AML-193 (cell line): ENCODE measurements around the gene LMF2.
A peak's percentile ranks its signal among the peaks of the same experiment; 100 is the strongest.
"Not testable (repeated sequence)": the region's sequence is repeated elsewhere in the genome, so short reads cannot be mapped to it uniquely, and the experiment has no call there.

Experiments used
- DNase-seq, 2 experiments: peaks; one replicate each; lab custom pipeline; 2025; lab: John Stamatoyannopoulos, UW

Gene LMF2

GRCh38 chr22:50535113-50535512 lies 27.6 kb upstream of the LMF2 start:
- DNase-seq = no peak

- DNase-seq = not testable (repeated sequence)
These were observed 26.6 kb upstream of the LMF2 start for GRCh38 chr22:50533856-50534711.

DNA sequence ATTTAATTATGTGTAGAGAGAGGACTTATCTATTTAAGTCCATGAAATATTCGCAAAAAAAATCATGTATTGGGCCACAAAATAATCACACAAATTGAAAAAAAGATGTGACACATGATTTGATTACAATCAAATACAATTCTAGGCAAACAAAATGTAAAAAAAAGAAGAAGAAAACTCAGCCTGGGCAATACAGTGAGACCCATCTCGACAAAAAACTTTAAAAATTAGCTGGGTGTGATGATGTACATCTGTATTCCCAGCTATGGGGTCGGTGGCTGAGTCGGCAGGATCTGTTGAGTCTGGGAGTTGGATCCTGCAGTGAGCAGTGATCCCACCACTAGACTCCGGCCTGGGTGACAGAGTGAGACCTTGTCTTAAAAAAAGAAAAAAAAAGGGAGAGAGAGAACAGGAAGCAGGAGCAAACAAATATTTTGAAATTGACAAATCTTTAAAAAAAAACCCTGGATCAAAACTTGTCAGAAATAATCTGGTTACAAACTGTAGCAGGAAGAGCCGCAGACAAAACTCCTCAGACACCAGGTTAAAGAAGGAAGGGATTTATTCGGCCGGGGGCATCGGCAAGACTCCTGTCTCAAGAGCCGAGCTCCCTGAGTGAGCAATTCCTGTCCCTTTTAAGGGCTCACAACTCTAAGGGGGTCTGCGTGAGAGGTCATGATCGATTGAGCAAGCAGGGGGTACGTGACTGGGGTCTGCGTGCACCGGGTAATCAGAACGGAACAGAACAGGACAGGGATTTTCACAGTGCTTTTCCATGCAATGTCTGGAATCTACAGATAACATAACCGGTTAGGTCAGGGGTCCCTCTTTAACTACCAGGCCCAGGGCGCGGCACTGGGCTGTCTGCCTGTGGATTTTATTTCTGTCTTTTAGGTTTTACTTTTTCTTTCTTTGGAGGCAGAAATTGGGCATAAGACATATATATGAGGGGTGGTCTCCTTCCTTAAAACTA lies 25.6 kb upstream of the LMF2 start:
- DNase-seq = no peak

GRCh38 chr22:50531962-50532674 lies 24.6 kb upstream of the LMF2 start:
- no peak for DNase-seq

- no peak for DNase-seq
These were observed 24.1 kb upstream of the LMF2 start for GRCh38 chr22:50531546-50531961.

DNA sequence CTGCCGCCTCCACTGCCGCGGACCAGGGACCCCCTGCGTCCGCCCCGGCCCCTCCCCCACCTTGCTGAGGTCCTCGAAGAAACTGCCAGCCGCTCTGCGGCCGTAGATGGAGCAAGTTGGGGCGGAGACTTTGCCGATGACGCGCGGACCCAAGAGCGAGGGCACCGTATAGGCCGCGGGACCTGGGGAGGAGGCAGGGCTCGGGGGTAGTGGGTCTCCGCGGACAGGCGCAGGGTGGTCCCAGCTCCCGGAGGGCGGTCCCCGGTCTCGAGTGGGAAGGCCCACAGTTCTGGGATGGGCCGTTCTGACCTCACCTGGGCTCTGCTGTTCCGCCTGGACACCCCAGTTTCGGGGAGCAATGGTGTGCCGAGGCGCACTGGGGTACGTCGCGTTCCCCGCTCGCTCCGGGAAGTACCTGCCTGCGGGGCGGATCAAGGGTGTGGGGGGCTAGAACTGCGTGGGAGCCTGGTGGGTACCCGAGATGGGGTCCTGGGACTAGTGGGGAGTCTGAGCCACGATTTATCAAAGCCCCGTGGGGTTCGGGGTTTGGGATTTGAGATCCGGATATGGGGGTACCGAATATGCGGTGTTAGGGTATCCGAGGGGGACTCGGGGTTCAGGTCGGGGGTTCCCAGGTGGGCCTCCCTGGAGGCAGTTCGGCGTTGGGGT lies 23.5 kb upstream of the LMF2 start:
- DNase-seq = no peak

- no peak for DNase-seq
These were observed 23.0 kb upstream of the LMF2 start for GRCh38 chr22:50530580-50530876.

GRCh38 chr22:50529897-50530579 lies 22.5 kb upstream of the LMF2 start, which contains the start of gene TYMP:
Gene TYMP, minus strand, starts transcription at chr22:50530012. Its CDS starts 303 bp downstream, at chr22:50529709.
- DNase-seq = no peak

GRCh38 chr22:50529416-50529896 lies 22.0 kb upstream of the LMF2 start:
- no peak for DNase-seq

GRCh38 chr22:50528682-50529415 lies 21.3 kb upstream of the LMF2 start:
- no peak for DNase-seq

DNA sequence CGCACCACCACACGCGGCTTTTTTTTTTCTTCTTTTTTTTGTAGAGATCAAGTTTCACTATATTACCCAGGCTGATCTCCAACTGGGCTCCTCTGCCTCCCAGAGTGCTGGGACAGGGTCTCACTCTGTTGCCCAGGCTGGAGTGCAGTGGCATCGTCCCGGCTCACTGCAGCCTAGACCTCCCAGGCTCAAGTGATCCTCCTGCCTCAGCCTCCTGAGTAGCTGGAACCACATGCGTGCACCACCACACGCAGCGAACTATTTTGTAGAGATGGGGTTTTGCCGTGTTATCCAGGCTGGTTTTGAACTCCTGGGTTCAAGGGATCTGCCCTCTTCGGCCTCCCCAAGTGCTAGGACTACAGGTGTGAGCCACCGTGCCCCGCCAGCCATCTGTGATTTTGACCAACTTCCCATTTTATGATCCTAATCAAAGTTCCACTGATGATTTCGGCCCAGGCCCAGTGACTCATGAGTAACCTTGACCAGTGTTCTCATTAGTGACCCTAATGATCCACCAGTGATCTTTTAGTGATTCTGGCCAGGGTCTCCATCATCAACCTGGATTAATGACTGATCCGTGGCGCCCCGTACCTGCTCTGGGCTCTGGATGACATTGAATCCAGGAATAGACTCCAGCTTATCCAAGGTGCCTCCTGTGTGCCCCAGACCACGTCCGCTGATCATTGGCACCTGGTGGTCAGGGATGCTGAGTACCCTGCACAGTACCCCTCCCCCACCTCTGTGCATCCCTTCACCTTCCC lies 20.6 kb upstream of the LMF2 start:
- no peak for DNase-seq

DNA sequence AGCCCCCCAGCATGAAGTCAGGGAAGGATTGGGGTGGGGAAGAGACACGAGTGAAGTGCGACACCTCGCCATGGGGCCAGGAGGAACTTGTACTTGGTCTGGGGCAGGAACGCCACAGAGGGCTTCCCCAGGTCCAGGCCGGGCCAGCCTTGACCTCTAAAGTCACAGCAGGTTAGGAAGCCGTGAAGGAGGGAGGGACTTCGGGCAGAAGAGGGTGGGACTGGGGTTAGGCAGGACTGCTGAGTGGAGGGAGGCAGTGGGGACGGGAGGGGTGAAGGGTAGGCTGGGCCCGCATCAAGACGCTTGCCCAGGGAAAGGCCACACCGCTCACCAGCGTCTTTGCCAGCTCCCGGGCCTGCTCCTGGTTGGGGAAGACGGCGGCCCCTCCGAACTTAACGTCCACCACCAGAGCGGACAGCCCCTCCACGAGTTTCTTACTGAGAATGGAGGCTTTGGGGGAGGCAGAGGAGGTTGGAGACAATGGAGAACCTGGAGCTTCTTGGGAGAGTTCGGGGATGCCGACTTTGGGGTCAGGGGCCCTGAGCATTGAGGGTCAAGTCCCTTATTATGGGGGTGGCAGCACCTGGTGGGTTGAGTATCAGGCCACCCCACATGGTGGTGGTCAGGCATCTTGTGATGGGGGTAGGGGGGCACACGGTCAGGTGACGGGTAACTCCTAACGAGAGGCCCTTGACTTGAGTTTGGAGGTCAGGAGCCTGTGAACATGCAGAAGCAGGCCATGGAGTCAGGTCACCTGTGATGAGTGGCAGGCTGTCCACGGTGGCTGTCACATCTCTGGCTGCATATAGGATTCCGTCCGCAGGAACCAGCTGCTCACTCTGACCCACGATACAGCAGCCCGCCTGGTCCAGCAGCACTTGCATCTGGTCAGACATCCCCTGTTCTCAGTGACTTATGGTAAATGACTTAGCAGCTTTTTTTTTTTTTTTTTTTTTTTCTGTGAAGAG lies 19.6 kb upstream of the LMF2 start:
- DNase-seq = peak; percentile 62 to 69

DNA sequence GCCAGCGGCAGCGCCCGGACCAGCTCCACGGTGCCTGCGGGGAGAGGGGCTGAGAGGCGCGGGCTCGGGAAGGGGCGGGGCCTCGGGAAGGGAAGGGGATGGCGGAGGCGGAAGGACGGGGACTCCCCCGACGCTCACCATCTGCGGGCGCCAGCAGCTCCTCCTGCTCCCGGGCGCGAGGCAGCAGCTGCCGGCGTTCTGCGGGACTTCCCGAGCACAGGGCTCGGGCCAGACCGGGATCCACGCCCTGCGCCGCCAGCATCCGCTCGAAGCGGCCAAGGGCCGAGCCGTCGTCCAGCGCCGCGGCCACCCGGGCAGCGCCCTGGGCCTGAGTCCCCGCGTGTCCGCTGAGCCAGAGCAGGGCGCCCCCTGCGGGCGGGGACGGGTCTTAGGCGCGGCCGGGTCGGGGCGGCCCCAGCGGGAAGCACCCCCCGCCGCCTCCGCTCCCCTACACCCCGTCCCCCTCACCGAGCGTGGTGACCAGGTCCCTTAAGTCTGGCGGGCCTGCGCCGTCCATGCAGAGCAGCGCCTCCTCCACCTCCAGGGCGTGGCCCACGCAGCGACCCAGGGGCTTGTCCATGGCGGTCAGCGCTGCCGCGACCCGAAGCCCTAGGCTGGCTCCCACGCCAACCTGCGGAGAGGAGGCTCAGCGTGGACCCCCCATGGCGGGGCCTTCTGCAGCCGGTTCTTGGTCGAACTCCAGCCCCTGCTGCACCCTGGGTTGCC lies 18.8 kb upstream of the LMF2 start:
- peak; percentile 56 to 75 for DNase-seq

DNA sequence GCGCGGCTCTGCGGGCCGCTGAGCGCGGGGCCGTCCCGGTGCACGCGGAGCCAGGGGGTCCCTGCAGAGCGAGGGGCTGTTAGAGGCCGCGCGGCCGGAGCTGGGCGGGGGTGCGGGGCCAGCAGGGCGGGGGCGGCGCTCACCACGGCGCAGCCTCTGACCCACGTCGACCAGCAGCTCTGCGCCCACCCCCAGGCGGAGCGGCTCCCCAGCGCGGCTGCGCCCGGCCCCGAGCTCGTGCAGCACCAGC lies 18.3 kb upstream of the LMF2 start:
- DNase-seq = no peak

- peak; percentile 86 to 91 for DNase-seq
These were observed 17.8 kb upstream of the LMF2 start, which contains the start of gene SCO2 for GRCh38 chr22:50525104-50525857. Gene SCO2, minus strand, starts transcription at chr22:50525598. Its CDS starts 1,187 bp downstream, at chr22:50524411.

GRCh38 chr22:50524676-50525103 lies 17.2 kb upstream of the LMF2 start:
- no peak for DNase-seq
